Gastroesophageal sphincter (tissue), 3 donors: ENCODE results near the gene MRPS9.

Experiments
- POLR2A ChIP-seq, 2 donors: fragments of 450-650 bp; IDR thresholded peaks; one replicate each; pipeline ENCODE4 v1.6.1; 2017; ENCODE audit warnings: antibody characterized with exemption in 2 of 2, mild to moderate bottlenecking in 2 of 2, moderate library complexity in 1 of 2
- POLR2AphosphoS5 ChIP-seq: sonication (generic); formaldehyde crosslinking; IDR thresholded peaks from one replicate; pipeline ENCODE4 v1.6.1; 2017; ENCODE audit warnings: antibody characterized with exemption
- TF ChIP-seq, protein P1 (sequence below), 4 experiments: fragments of 200-600 bp in 2 of 4; fragments of 450-650 bp in 2 of 4; sonication (generic) in 1 of 4; IDR thresholded peaks; one replicate each; pipeline ENCODE4 v1.5.1; 2017 to 2019; ENCODE audit warnings: antibody characterized with exemption in 4 of 4, mild to moderate bottlenecking in 2 of 4, moderate library complexity in 2 of 4

DNA sequence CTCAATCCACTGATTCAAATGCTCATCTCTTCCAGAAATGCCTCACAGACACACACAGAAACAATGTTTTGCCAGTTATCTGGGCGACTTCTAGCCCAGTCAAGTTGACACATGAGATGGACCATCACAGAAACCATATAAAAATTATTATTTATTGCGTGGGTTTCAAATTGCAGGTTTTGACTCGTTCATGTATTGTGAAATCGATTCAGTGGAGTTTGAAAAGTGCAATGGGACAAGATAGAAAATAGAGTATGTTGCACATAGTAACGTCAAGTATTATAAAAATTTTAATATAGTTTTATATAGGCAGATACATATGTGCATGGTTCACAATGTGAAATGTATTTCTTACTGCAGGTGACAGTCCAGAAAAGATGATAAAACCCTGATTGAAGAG lies 100.8 kb downstream of the MRPS9 start:
- TF ChIP-seq POLR2A (IDR thresholded peaks at IDR 0.05) (no peak), POLR2AphosphoS5 (no peak)
- TF ChIP-seq, protein P1, sequence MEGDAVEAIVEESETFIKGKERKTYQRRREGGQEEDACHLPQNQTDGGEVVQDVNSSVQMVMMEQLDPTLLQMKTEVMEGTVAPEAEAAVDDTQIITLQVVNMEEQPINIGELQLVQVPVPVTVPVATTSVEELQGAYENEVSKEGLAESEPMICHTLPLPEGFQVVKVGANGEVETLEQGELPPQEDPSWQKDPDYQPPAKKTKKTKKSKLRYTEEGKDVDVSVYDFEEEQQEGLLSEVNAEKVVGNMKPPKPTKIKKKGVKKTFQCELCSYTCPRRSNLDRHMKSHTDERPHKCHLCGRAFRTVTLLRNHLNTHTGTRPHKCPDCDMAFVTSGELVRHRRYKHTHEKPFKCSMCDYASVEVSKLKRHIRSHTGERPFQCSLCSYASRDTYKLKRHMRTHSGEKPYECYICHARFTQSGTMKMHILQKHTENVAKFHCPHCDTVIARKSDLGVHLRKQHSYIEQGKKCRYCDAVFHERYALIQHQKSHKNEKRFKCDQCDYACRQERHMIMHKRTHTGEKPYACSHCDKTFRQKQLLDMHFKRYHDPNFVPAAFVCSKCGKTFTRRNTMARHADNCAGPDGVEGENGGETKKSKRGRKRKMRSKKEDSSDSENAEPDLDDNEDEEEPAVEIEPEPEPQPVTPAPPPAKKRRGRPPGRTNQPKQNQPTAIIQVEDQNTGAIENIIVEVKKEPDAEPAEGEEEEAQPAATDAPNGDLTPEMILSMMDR (IDR thresholded peaks at IDR 0.05), result no peak
